HEK293 (cell line): ENCODE measurements around the gene DPP6.

Experiments
- CTCF ChIA-PET: fragments of 350-600 bp; formaldehyde crosslinking; extraction: SDS; loops from one replicate; lab custom pipeline; 2021; ENCODE audit warnings: antibody characterized with exemption; lab: Yijun Ruan, JAX
- POLR2A ChIA-PET: fragments of 300-600 bp; formaldehyde crosslinking; extraction: SDS; loops from one replicate; lab custom pipeline; 2020; ENCODE audit warnings: antibody characterized with exemption, inconsistent platforms; lab: Yijun Ruan, JAX
- H3K27ac ChIP-seq: fragments of 200-500 bp; sonication (Bioruptor generic); 2 replicates; pipeline ENCODE4 v1.5.1; 2014; ENCODE audit warnings: low read depth, low read length, control low read depth, inconsistent platforms; ENCODE audit errors: extremely low read depth
- H3K36me3 ChIP-seq, 2 experiments: fragments of 200-500 bp in 1 of 2; sonication (Bioruptor generic) in 1 of 2; 1 replicate in 1 of 2; 2 replicates in 1 of 2; pipeline ENCODE4 v1.5.1; 2014 to 2017; ENCODE audit warnings: inconsistent platforms in 2 of 2, low read length in 2 of 2; ENCODE audit not compliant: control insufficient read depth in 2 of 2, insufficient read depth in 1 of 2
- H3K4me1 ChIP-seq: fragments of 200-500 bp; sonication (Bioruptor generic); 2 replicates; pipeline ENCODE4 v1.5.1; 2014; ENCODE audit warnings: mild to moderate bottlenecking, low read length, inconsistent platforms; ENCODE audit not compliant: control insufficient read depth, insufficient read depth
- H3K4me3 ChIP-seq: 2 replicates; pipeline ENCODE4 v1.5.1; 2011; ENCODE audit warnings: low read depth, mild to moderate bottlenecking, control low read depth, low read length, moderate library complexity
- H3K9me3 ChIP-seq: fragments of 200-500 bp; sonication (Bioruptor generic); 2 replicates; pipeline ENCODE4 v1.5.1; 2014; ENCODE audit warnings: low read depth, low read length, inconsistent platforms; ENCODE audit not compliant: control insufficient read depth, insufficient read depth
- GLI2 ChIP-seq: fragments of 450-650 bp; formaldehyde crosslinking; IDR thresholded peaks from 2 replicates; pipeline ENCODE4; 2017; ENCODE audit warnings: missing biosample characterization, missing genetic modification characterization, low read depth, borderline replicate concordance
- GLI4 ChIP-seq: fragments of 450-650 bp; formaldehyde crosslinking; IDR thresholded peaks from 2 replicates; pipeline ENCODE4 v1.5.1; 2016; ENCODE audit warnings: missing biosample characterization, missing genetic modification characterization
- MEIS1 ChIP-seq: sonication (generic); formaldehyde crosslinking; IDR thresholded peaks from 2 replicates; pipeline ENCODE4 v1.8.1; 2022; ENCODE audit warnings: missing genetic modification reagents, mild to moderate bottlenecking, borderline replicate concordance
- YY1 ChIP-seq: fragments of 450-650 bp; formaldehyde crosslinking; IDR thresholded peaks from 2 replicates; pipeline ENCODE4 v1.5.1; 2018; ENCODE audit warnings: missing biosample characterization, missing genetic modification characterization
- ZFHX2 ChIP-seq: fragments of 450-650 bp; formaldehyde crosslinking; conservative IDR thresholded peaks from 2 replicates; pipeline ENCODE4 v1.5.1; 2016; ENCODE audit warnings: missing biosample characterization, missing genetic modification characterization
- ZNF133 ChIP-seq: fragments of 450-650 bp; formaldehyde crosslinking; IDR thresholded peaks from 2 replicates; pipeline ENCODE4 v1.5.1; 2016; ENCODE audit warnings: missing biosample characterization, missing genetic modification characterization
- ZNF202 ChIP-seq: fragments of 450-650 bp; formaldehyde crosslinking; IDR thresholded peaks from 2 replicates; pipeline ENCODE4 v1.5.1; 2016; ENCODE audit warnings: missing biosample characterization, missing genetic modification characterization, borderline replicate concordance
- ZNF341 ChIP-seq: fragments of 450-650 bp; formaldehyde crosslinking; IDR thresholded peaks from 2 replicates; pipeline ENCODE4; 2016; ENCODE audit warnings: low read depth, missing biosample characterization, missing genetic modification characterization
- ZNF501 ChIP-seq: fragments of 450-650 bp; formaldehyde crosslinking; IDR thresholded peaks from 2 replicates; pipeline ENCODE4 v1.5.1; 2016; ENCODE audit warnings: missing biosample characterization, missing genetic modification characterization
- ZNF548 ChIP-seq: fragments of 450-650 bp; formaldehyde crosslinking; IDR thresholded peaks from 2 replicates; pipeline ENCODE4 v1.5.1; 2016; ENCODE audit warnings: missing biosample characterization, missing genetic modification characterization
- ZNF624 ChIP-seq: fragments of 450-650 bp; formaldehyde crosslinking; IDR thresholded peaks from 2 replicates; pipeline ENCODE4 v1.5.1; 2017; ENCODE audit warnings: missing biosample characterization, missing genetic modification characterization
- ZNF626 ChIP-seq: fragments of 450-650 bp; sonication (Bioruptor Pico); formaldehyde crosslinking; IDR thresholded peaks from 2 replicates; pipeline ENCODE4 v1.5.1; 2018; ENCODE audit warnings: missing biosample characterization, missing genetic modification characterization, inconsistent platforms
- ZNF785 ChIP-seq: fragments of 450-650 bp; formaldehyde crosslinking; IDR thresholded peaks from 2 replicates; pipeline ENCODE4 v1.5.1; 2016; ENCODE audit warnings: missing biosample characterization, missing genetic modification characterization
- ZSCAN16 ChIP-seq: fragments of 450-650 bp; formaldehyde crosslinking; IDR thresholded peaks from 2 replicates; pipeline ENCODE4 v1.5.1; 2016; ENCODE audit warnings: missing biosample characterization, missing genetic modification characterization
- ZXDB ChIP-seq: fragments of 450-650 bp; formaldehyde crosslinking; IDR thresholded peaks from 2 replicates; pipeline ENCODE4 v1.5.1; 2016; ENCODE audit warnings: missing biosample characterization, missing genetic modification characterization
- TF ChIP-seq, protein P1 (sequence below): fragments of 450-650 bp; formaldehyde crosslinking; IDR thresholded peaks from 2 replicates; pipeline ENCODE4 v1.5.1; 2016; ENCODE audit warnings: missing biosample characterization, missing genetic modification characterization
- TF ChIP-seq, protein P2 (sequence below): fragments of 450-650 bp; IDR thresholded peaks from 2 replicates; pipeline ENCODE4 v1.5.1; 2018; ENCODE audit warnings: missing biosample characterization, missing genetic modification characterization
- TF ChIP-seq, protein P3 (sequence below): fragments of 450-650 bp; formaldehyde crosslinking; IDR thresholded peaks from 2 replicates; pipeline ENCODE4 v1.5.1; 2016; ENCODE audit warnings: missing biosample characterization, missing genetic modification characterization
- TF ChIP-seq, protein P4 (sequence below): fragments of 450-650 bp; formaldehyde crosslinking; IDR thresholded peaks from 2 replicates; pipeline ENCODE4; 2016; ENCODE audit warnings: missing biosample characterization, missing genetic modification characterization
- TF ChIP-seq, protein P5 (sequence below): fragments of 450-650 bp; formaldehyde crosslinking; IDR thresholded peaks from 2 replicates; pipeline ENCODE4 v1.5.1; 2016; ENCODE audit warnings: missing biosample characterization, missing genetic modification characterization

DPP6 gene

DNA sequence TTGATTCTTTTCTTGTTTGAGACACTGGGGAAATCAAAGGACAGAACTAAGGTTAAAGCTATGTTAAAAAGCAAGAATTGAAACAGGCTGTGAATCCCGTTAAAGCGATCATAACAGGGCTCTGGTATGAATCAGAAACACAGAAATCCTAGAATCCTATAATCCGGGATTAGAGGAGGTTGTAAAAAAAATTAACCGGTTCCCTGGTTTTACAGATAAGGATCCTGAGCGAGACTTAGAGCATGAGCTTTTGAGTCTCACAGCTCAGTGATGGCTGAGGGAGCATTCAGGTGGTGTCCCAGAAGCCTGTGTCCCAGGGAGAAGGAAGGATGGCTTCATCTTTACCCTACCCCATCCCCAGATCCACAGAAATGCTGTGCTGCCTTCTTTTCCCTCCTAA, 489.4 kb downstream of the DPP6 start:
- Histone ChIP-seq H3K36me3 (no peaks in the 10 kb centered on the region), H3K4me3 (no peak overlapping the region), H3K9me3 (no peaks in the 10 kb centered on the region), H3K27ac (no peak overlapping the region), H3K4me1 (no peaks in the 10 kb centered on the region)
- ChIA-PET CTCF (interaction anchor here (0.7 kb wide), 1 partner anchor 959 kb away, joined by 4 read pairs; no protein-coding TSS in a partner anchor), POLR2A (no interaction called here)
- TF ChIP-seq GLI2 (tag by site-specific recombination) (no peak), ZSCAN16 (tag by site-specific recombination) (no peak), ZNF202 (no peak), MEIS1 (CRISPR knock-in tag) (no peak), ZNF548 (no peak), ZXDB (tag by site-specific recombination) (no peak), YY1 (tag by site-specific recombination) (no peak), ZNF501 (tag by site-specific recombination) (no peak), GLI4 (tag by site-specific recombination) (no peak), ZNF341 (no peak), ZNF133 (tag by site-specific recombination) (no peak), ZNF624 (no peak), ZFHX2 (no peak), ZNF785 (tag by site-specific recombination) (no peak), ZNF626 (tag by site-specific recombination) (no peak)
- TF ChIP-seq, protein P1, sequence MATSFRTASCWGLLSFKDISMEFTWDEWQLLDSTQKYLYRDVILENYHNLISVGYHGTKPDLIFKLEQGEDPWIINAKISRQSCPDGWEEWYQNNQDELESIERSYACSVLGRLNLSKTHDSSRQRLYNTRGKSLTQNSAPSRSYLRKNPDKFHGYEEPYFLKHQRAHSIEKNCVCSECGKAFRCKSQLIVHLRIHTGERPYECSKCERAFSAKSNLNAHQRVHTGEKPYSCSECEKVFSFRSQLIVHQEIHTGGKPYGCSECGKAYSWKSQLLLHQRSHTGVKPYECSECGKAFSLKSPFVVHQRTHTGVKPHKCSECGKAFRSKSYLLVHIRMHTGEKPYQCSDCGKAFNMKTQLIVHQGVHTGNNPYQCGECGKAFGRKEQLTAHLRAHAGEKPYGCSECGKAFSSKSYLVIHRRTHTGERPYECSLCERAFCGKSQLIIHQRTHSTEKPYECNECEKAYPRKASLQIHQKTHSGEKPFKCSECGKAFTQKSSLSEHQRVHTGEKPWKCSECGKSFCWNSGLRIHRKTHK = no peak
- TF ChIP-seq, protein P2, sequence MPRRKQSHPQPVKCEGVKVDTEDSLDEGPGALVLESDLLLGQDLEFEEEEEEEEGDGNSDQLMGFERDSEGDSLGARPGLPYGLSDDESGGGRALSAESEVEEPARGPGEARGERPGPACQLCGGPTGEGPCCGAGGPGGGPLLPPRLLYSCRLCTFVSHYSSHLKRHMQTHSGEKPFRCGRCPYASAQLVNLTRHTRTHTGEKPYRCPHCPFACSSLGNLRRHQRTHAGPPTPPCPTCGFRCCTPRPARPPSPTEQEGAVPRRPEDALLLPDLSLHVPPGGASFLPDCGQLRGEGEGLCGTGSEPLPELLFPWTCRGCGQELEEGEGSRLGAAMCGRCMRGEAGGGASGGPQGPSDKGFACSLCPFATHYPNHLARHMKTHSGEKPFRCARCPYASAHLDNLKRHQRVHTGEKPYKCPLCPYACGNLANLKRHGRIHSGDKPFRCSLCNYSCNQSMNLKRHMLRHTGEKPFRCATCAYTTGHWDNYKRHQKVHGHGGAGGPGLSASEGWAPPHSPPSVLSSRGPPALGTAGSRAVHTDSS (tag by site-specific recombination) = no peak
- TF ChIP-seq, protein P3, sequence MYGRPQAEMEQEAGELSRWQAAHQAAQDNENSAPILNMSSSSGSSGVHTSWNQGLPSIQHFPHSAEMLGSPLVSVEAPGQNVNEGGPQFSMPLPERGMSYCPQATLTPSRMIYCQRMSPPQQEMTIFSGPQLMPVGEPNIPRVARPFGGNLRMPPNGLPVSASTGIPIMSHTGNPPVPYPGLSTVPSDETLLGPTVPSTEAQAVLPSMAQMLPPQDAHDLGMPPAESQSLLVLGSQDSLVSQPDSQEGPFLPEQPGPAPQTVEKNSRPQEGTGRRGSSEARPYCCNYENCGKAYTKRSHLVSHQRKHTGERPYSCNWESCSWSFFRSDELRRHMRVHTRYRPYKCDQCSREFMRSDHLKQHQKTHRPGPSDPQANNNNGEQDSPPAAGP (tag by site-specific recombination) = no peak
- TF ChIP-seq, protein P4, sequence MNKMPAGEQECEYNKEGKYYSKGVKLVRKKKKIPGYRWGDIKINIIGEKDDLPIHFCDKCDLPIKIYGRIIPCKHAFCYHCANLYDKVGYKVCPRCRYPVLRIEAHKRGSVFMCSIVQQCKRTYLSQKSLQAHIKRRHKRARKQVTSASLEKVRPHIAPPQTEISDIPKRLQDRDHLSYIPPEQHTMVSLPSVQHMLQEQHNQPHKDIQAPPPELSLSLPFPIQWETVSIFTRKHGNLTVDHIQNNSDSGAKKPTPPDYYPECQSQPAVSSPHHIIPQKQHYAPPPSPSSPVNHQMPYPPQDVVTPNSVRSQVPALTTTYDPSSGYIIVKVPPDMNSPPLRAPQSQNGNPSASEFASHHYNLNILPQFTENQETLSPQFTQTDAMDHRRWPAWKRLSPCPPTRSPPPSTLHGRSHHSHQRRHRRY (tag by site-specific recombination) = no peak
- TF ChIP-seq, protein P5, sequence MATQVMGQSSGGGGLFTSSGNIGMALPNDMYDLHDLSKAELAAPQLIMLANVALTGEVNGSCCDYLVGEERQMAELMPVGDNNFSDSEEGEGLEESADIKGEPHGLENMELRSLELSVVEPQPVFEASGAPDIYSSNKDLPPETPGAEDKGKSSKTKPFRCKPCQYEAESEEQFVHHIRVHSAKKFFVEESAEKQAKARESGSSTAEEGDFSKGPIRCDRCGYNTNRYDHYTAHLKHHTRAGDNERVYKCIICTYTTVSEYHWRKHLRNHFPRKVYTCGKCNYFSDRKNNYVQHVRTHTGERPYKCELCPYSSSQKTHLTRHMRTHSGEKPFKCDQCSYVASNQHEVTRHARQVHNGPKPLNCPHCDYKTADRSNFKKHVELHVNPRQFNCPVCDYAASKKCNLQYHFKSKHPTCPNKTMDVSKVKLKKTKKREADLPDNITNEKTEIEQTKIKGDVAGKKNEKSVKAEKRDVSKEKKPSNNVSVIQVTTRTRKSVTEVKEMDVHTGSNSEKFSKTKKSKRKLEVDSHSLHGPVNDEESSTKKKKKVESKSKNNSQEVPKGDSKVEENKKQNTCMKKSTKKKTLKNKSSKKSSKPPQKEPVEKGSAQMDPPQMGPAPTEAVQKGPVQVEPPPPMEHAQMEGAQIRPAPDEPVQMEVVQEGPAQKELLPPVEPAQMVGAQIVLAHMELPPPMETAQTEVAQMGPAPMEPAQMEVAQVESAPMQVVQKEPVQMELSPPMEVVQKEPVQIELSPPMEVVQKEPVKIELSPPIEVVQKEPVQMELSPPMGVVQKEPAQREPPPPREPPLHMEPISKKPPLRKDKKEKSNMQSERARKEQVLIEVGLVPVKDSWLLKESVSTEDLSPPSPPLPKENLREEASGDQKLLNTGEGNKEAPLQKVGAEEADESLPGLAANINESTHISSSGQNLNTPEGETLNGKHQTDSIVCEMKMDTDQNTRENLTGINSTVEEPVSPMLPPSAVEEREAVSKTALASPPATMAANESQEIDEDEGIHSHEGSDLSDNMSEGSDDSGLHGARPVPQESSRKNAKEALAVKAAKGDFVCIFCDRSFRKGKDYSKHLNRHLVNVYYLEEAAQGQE (tag by site-specific recombination) = no peak
